Measurements from ENCODE around the gene MTRF1. TPM values are rescaled to one million over a fixed set of nuclear protein-coding genes. Genes with fewer than 3 reads are reported as not detected.
A peak's percentile ranks its signal among the peaks of the same experiment; 100 is the strongest.

Gene MTRF1
- total and polyA plus RNA-seq, 2 of the 8 experiments (the other 6 are each of a cell fraction or from before 2014, with no cell fraction given): 8.0 to 19.2 TPM

GRCh38 chr13:41313117-41313516, 49.7 kb upstream of the MTRF1 start:
- Histone ChIP-seq H3K79me1 (ENCODE audit: low read depth, low read length) (no peaks in the 10 kb centered on the region; the same call in 1 of the 2 replicates), H4K20me1 (replicated peaks in 1 of 2; ENCODE audit: control insufficient read depth in 1 of 2, insufficient read depth in 2 of 2, low read length in 2 of 2) (peaks cover 19 to 25% of the 10 kb centered on the region in 2 experiments), H2BK15ac (ENCODE audit: low read length) (no peak overlapping the region), H3K4me1 (replicated peaks in 1 of 4; ENCODE audit: control insufficient read depth in 3 of 4, insufficient read depth in 4 of 4, low read length in 3 of 4) (peaks cover 2 to 11% (median 4%) of the 10 kb centered on the region in 4 experiments; a peak in 5 of 7 replicates), H2BK20ac (ENCODE audit: low read length) (no peak overlapping the region), H3K4ac (replicated peaks; ENCODE audit: insufficient read length, low read depth, low read length) (no peak overlapping the region), H3K9me3 (ENCODE audit: insufficient read depth in 2 of 2, low read depth in 1 of 2, low read length in 1 of 2) (no peaks in the 10 kb centered on the region), H3K56ac (replicated peaks; ENCODE audit: insufficient read length, low read depth, low read length) (no peak overlapping the region), H3K27me3 (replicated peaks in 1 of 4; ENCODE audit: control insufficient read depth in 3 of 4, extremely low read depth in 1 of 4, insufficient read depth in 3 of 4, low read length in 3 of 4) (no peaks in the 10 kb centered on the region), H4K8ac (ENCODE audit: extremely low read depth, insufficient read depth, low read length) (no peak overlapping the region), H3K14ac (ENCODE audit: insufficient read length) (no peak overlapping the region), H3K23me2 (ENCODE audit: low read depth, low read length) (peaks cover 4% of the 10 kb centered on the region; the same call in 1 of the 2 replicates), H3K23ac (ENCODE audit: insufficient read length) (no peak overlapping the region), H3K4me3 (ENCODE audit: extremely low read depth in 1 of 4, insufficient read depth in 2 of 4, low read depth in 3 of 4, low read length in 4 of 4) (peak overlapping the region in 3 of 4 experiments; percentile 7 to 92 (median 86); a peak in 5 of 8 replicates), H4K91ac (replicated peaks; ENCODE audit: insufficient read length, low read length) (no peak overlapping the region), H3K36me3 (ENCODE audit: control insufficient read depth in 2 of 4, insufficient read depth in 4 of 4, low read length in 3 of 4) (peaks cover 0 to 9% (median 0%) of the 10 kb centered on the region in 4 experiments; a peak in 1 of 8 replicates), H3K4me2 (ENCODE audit: insufficient read depth in 1 of 2, low read depth in 2 of 2, low read length in 2 of 2) (peak overlapping the region; percentile 61 to 78), H3K79me2 (ENCODE audit: control insufficient read depth in 1 of 2, insufficient read depth in 2 of 2, low read length in 2 of 2) (peaks cover 33 to 70% of the 10 kb centered on the region in 2 experiments), H2AFZ (ENCODE audit: low read length) (no peak overlapping the region), H3K18ac (ENCODE audit: extremely low read depth, low read length) (no peak overlapping the region), H2BK120ac (replicated peaks; ENCODE audit: low read depth, low read length) (no peak overlapping the region), H3K9ac (replicated peaks in 1 of 4; ENCODE audit: extremely low read depth in 1 of 4, low read depth in 3 of 4, low read length in 3 of 4) (no peak overlapping the region), H4K5ac (ENCODE audit: insufficient read length, low read depth, low read length) (no peak overlapping the region), H2BK5ac (ENCODE audit: low read depth, low read length) (no peak overlapping the region), H2BK12ac (ENCODE audit: low read depth, low read length) (no peak overlapping the region), H2AK5ac (ENCODE audit: low read depth, low read length) (no peak overlapping the region), H3K27ac (ENCODE audit: low read depth, low read length) (no peak overlapping the region)
- WGBS, 2 experiments (ENCODE audit: extremely low coverage in 1 of 2, insufficient coverage in 1 of 2, insufficient read length in 1 of 2, insufficient replicate concordance in 2 of 2, low coverage in 1 of 2, low lambda C conversion rate in 2 of 2, missing lambda C conversion rate in 1 of 2): 59% methylated on average over 5 of the region's 5 CpGs; no CpG with 5 or more reads in 1 of the 2 experiments
- FAIRE-seq (no peak), DNase-seq (ENCODE audit: low read depth in 1 of 2, low spot score in 2 of 2) (no peak)
- ChIA-PET CTCF (ENCODE audit: partially characterized antibody) (interaction anchor here (1.1 kb wide), 1 partner anchor 209 kb away, joined by 3 read pairs; no protein-coding TSS in a partner anchor), POLR2A (ENCODE audit: partially characterized antibody) (interaction anchor here (0.8 to 1.2 kb wide), 3 partner anchors 26 to 254 kb away, joined by 3 read pairs; no protein-coding TSS in a partner anchor)
- TF ChIP-seq TEAD4 (IDR thresholded peaks at IDR 0.05; ENCODE audit: low read depth, low read length) (no peak), SIN3A (conservative IDR thresholded peaks at IDR 0.05 in 1 of 2, IDR thresholded peaks at IDR 0.05 in 1 of 2; ENCODE audit: low read depth in 1 of 2, low read length in 2 of 2) (no peak), ZNF274 (IDR thresholded peaks at IDR 0.05; ENCODE audit: borderline replicate concordance, extremely low read depth, low read length) (no peak)

Measured in H1 (cell line).